GM19238 (cell line): ENCODE results near the gene HERC3.

Experiments
- DNase-seq: peaks from one replicate; pipeline ENCODE4 v3.0.0; 2011; ENCODE audit warnings: low spot score; ENCODE audit not compliant: insufficient read length

The HERC3 gene

DNA sequence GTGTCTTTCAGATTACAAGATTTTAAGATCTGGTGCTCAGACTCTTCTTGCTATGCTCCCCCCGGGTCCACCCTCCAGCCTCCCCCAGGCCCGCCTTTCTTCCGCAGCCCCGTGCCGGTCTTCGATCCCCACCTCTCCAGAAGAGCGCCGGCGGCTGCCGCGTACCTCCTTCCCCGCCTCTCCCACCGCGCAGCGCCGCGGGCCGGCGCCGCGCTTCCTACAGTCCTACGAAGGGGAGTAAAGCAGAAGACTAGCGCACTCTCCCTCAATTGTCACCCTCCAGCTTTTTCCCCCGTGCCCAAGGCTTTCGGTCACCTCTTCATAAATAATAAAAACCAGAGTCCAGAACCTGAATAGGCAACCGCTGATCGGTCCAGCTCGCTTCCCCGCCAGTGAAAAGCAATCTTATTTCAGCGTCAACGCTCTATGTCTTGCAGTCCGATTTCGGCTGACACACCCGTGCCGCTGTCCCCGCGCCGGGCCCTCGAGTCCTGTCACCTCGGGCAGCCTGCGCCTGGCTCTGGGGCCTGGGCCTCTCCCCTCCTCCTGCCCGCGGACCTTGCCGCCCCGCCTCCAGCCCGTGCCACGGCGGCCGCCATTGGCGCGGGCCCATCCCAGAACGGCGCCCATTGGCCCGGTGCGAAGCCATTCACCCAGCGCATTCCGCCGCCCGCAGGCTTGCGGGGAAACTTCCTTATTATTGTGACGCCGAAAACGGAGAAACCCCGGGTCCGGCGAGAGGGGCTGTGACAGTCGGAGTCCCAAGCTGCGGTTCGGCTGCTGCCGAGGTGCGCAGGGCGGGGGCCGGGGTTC lies at the start of gene HERC3:
Gene HERC3 (plus strand): TSS at position 694 of the 813 bp plus-strand sequence. CDS start 13,344 bp downstream, outside the sequence.
- peak; percentile 81 for DNase-seq

DNA sequence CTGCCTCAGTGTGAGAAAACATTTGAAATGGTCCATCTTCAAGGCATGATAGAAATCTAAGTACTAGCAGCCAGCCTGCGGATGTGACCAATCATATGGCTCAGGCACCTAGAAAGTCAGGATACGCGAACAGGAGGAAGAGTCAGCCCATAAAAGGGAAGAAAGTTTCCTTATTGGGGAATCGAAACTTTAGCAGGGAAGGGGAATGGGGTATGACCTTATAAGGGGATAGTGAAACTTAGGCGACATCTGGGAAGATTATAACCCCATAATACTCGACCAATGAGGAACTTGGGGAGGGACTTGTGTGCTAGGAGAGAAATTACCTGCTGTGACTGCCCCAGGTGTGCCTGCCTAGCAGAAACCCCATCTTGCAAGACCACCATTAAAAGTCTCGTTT lies 42.5 kb upstream of the HERC3 start:
- DNase-seq = no peak

DNA sequence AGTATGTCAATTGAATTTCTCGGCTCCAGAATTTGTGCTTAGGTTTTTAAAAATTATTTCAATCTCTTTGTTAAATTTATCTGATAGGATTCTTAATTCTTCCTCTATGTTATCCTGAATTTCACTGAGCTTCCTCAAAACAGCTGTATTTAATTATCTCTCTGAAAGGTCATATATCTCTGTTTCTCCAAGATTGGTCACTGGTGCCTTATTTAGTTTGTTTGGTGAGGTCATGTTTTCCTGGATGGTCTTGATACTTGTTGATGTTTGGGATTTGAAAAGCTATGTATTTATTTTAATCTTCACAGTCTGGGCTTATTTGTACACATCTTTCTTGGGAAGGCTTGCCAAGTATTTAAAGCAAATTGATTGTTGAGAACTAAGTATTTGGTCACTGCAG lies 24.7 kb upstream of the HERC3 start:
- DNase-seq = no peak

DNA sequence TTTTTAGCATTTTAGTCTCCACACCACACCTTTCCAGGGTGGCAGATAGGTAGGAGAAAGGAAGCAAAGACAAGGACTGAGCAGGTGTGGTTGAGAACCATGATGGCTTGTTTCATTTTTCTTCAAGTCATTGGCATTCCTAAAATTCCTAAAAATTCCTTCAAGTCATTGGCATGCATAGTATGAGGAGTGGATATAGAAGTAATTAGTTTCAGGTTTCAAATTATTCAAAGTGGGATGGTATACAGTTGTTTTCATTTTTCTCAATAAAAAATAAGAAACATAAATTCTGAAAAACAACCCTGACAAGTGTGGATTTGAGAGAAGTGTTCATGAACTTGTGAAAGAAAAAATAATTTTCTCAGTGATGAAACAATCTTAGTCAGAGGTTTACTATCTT lies 22.3 kb upstream of the HERC3 start:
- DNase-seq = no peak

DNA sequence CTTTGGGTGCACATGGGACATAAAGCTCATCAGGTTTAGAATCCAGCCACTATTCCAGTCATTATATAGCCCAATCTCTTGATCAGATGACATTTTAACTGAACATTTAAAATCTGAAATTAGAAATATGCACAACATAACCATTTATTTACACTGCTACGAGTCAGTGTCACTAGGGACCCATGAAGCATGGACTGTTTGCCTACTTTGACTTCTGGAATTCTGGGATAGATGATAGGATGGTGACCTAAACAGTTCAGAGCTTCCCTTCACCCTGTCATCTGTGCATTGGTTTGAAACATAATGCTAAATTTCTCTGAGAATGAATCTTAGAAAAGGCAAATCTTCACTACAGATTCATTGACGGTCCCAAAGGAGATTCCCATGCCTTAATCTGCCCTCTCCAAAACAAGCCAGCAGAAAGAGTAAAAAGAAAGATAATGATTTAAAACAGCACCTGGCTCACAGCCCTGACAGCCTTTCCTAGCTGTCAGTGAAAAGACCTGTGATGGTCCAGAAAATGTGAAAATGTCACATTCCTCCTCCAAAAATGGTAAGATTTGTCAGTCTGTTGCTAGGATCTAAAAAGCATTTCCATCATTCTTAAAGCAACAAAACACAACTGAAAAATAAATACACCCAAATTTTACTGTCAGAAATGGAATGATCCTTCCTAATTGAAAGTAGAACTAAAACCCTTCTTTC lies 18.9 kb upstream of the HERC3 start:
- DNase-seq = no peak

DNA sequence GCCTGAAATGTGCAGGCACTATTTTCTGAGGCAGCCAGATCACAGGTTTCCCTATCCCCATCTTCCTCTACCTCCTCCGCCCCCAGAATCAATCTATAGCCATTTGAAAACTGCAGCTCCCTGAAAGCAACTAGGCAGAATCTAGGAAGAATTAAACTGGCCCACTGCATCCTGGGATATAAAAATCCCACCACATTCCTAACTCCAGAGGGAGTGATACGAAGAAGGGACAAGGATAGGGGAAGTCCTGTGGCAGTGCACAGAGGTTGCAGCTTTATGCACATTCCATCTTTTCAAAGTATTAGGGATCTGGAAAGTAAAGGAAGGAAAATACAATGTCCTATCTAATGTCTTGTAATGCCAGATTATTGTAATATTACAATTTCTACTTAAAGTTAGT lies 18.3 kb upstream of the HERC3 start:
- DNase-seq = no peak

DNA sequence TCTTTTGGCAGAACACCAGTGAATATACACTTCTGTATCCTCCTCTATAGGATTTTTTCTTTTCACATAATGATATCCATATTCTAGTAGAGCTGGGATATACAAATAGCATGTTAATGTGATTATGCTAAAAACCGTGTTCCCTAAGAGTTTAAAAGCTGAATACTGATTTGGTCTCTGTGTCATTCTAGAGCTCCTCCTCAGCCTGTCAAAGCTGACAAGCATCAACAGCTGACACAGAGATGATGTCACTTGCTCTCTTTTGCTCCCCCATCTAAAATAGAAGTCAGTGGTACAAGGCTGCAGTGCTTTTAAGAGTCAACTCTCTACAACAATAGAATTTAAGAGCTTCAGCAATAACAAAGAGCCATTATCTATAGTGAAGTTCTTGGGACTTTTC lies 17.1 kb upstream of the HERC3 start:
- DNase-seq = no peak

DNA sequence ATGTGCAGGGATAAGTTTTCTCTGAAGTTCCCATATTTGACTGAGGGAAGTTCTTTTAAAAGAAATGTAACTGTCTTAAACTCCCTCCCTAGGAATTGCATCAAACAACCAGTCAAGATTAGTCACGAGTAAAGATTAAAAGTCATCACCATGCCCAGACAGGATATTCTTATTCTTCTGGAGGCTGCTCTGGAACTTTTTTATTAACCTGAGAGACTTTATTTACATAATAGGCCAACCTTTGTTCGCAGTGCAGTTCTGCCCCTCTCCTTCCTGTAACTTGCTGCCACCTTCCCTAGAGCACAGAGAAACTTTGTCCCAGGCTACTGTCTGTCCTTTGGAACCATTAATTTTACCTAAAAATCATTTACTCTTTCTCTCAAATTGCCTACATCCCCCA lies 9.8 kb upstream of the HERC3 start:
- no peak for DNase-seq

DNA sequence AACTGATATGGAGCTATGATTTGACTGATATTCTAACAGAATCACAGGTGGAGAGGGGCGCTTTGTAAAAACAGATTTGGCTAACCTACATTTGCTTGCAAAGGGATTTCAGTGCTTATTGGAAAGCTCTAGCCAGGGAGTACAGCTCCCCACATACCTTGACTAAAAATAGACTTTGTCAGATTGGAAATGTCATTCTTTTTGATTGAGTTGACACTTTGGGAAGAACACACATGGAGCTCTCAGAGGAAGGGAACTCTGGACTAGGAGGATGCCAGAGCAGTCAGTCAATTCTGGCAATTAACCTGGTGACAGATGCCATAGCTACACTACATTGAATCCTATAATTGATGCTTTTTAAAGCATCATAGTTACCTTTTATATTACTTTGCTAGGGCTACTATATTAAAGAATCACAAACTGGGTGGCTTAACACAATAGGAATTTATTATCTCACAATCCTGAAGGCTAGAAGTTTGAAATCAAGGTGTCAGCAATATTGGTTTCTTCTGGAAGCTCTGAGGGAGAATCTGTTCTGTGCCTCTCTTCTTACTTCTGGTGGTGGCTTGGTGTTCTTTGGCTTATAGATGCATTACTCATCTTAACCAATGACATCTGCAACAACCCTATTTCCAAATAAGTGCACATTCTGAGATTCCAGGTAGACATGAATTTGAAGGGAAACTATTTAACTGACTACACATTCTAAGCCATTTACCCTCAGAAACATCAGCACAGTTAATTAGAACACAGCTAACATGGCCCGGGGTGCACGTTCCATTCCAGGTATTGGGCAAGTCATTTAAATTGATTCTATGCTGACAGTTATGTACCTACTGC lies 8.4 kb upstream of the HERC3 start:
- no peak for DNase-seq

DNA sequence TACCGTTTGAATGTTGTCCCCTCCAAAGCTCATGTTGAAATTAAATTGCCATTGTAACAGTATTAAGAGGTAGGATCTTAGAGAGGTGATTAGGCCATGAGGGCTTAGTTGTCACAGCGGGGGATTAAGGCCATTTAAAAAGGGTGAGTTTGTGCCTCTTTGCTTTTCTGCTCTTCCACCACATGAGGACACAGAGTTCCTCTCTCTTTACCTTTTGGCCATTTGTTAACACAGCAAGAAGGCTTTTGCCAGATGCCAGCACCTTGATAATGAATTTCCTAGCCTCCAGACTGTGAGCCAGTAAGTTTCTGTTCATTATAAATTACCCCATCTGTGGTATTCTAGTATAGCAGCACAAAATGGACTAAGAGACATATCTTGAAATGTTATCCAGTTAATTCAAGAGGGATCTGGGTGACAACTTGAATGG lies 7.8 kb upstream of the HERC3 start:
- DNase-seq = no peak

DNA sequence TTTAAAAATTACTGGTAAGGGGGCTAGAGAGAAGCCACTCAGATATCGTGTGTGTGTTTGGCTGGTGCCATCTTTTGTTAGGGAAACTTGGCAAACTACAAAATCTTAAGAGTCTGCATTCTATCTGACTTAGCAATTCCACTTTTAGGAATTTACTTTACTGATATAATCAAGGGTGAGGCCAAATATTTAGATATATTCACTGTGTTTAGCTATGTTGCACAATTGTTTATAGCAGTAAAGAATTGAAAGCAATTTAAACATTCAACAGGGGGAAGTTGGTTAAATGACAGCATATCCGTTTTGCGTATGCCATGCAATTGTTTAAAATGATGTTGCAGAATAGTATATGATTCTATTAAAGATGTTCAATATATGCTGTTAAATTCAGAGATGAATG lies 6.4 kb upstream of the HERC3 start:
- no peak for DNase-seq

DNA sequence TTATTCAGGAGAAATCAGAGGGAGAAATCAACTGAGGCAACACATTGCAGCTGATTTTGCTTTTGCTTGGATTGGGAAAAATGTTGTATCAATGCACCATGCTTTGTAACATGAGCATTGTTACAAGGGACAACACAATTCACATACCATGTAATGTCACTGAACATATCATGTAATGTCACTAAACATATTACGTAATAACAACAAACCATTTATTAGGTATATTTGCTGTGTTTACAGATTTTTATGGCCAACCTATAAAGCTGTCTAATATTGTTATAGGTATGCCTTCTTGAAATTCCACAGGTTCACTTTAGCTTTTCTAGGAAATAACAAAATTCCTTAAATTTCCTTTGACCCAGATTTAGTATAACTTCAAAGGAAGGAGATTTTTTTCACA lies 5.0 kb upstream of the HERC3 start:
- DNase-seq = no peak

DNA sequence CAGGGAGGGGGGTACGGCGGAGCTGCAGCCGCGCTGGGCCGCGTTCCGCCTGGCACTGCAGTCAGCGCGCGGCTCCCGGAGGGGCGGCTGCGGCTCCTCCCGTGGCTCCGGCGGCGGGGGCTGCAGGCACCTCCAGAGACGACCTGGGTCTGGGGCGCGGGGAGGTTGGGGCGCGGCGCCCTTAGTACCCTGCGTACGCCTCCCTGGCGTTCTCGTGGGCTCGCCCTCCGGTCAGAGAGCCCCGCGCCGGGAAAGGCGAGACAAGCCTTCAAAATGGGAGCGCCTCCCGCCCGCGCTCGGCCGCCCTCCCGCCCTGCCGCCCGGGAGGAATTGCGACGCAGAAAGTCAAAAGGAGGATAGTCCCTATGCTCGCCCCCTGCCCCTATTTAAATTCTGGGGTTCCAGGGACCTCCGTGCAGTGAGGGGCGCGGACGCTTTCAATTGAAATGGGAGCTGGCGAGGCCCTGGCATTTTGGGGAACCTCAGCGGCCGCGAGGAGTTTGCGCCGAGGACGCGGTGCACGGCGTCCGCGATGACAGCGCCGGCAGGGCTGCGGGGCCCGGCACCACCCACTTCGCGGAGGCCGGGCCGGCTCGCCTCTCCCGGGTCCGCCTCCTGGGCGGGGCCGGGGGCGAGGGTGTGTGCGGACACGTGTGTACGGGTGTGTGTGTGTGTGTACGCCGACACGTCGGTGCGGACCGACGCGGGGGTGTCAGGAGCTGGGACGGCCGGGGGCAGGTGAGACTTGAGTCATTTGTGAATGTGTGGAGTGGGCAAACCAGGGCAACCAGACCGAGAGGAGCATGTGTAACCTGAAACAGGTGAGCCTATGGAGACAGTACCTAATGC lies 544 bp downstream of the HERC3 start:
- peak; percentile 76 for DNase-seq

DNA sequence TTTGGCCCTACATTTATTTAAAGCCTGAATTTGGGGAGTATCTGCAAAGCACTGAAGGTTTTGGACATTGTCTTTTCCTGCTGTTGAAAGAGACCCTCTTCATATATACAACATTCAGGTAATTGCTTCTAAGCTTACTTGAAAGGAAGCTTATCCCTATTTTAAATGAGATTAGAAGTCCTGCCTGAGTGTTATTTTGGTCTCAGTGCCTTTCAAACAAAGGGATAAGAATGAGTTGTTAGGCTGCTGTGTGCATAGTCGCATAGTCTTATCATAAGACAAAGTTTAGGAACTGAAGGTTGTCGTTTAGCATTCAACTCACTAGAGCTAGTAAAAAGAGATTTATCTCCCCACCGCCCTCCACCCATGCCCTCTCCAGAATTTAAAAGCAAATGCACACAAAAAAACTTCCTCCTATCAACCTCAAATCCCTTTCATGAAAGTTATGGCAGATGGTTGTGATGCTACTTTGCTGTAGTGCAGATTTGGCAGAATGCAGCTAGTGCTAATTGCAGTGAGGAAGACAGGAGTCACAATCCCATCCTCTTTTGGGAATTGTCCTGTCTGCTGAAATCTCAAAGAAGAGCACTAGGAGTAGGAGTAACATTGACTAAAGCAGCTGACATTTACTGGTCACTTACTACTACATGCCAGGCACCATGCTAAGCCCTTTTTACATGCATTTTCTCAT lies 5.8 kb downstream of the HERC3 start:
- DNase-seq = no peak

DNA sequence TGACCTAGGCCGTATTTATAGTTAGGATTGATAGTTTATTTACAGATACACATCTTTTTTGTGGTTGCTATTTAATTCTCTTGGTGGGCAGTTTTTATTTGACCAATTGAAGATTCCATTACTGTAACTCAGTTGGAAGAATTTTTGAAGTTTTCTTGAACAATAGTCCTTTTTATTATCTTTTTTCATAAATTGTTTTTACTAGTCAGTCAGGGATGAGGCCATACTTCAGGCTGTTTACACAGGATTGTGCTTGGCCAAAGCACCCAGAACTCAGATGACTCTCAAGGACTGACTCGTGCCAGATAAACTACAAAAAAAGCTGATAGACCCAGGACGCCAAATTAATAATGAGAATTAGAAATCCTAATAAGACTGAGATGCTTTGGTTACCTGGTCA lies 7.0 kb downstream of the HERC3 start:
- DNase-seq = no peak

DNA sequence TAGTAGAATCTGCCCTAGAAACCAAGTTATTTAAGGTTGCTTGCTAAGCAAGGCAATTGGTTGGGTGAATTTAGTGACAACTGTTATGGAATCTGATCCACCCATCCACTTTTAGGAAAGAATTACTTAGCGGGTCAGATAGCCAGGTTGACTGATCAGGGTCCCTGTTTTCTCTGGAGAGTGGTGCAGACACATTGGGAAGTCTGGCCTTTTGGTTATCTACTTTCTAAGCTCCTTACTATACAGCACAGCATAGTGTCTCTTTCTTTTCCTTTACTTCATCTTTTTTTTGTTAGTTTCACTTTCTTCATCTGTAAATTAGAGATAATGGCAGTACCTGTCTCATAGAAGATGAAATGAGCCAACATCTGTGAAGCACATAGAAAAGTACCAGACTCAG lies 7.4 kb downstream of the HERC3 start:
- no peak for DNase-seq

DNA sequence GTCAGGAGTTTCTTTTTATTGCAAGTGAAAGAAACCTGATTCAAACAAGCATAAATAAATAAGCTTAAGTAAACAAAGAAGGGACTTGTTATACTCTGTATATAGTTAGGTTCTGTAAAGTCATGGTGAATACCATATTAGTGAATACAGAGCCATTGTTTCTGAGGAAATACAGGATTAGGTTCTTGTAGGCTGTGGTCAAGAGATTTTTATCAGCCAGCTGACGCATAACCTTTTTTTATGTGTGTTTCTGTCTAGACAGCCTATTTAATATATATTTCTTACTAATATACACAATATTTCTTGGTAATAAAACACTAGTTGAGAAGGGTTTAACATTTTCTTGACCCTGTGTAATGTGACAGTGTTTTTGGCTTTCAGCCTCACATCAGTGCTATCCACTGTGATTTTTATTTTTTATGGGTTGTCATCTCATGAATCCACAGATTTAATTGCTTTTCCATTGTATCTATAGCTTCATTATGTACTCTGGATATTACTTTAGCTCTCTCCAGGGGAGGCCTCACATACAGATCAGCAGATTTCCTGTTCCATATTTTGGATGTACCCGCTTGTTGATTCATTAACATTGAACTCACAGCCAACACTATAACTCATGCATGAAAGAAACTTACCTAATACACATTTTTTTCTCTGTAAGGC lies 8.0 kb downstream of the HERC3 start:
- DNase-seq = no peak

DNA sequence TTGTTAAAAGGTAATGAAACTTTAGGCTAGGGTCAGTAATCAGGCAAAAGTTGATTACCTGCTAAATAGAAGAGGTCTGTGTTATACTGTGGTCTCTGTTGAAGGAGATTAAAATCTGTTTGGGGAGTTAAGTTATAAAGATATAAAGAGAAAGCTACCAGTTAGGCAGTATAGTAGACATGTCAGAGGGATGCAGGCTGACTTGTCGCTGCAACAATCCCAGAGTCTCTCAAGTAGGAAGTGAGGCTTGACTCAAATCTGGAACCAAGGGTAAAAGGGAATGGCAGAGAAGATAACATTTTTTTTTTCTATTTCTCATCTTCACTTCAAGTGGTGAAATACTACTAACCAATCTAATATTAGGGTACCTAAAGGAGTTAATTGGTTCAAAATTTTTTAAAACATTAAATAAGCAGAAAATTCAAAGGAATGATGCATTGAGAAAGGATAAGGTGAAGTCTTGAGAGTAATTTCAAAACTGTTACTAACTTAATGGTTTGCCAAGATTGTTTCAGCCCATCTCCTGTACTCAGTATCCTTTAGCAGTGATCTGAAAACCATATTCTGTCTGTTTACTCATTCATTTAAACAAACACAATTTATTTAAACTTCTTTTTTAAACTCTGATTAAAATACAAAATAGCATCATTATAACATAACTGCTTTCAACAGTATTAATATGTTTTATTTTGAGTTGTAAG lies 12.8 kb downstream of the HERC3 start:
- no peak for DNase-seq

DNA sequence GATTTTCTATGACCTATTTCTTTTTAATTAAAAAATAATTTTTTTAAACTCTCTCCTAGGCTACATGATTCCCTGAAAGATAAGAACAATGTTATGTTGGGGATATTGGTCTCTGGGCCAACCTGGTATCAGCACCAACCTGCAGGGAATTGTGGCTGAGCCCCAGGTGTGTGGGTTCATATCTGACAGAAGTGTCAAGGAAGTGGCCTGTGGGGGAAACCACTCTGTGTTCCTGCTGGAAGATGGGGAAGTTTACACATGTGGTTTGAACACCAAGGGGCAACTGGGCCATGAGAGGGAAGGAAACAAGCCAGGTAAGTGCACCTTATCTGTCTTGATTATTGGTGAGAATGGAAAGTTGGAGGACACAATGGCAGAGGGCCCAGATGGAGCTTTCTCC lies 13.5 kb downstream of the HERC3 start:
- DNase-seq = no peak
